Measurements from ENCODE around the gene UBE2J1. TPM values are rescaled to one million over a fixed set of nuclear protein-coding genes. Genes with fewer than 3 reads are reported as not detected.

Gene UBE2J1
- total RNA-seq, 8 experiments from 2014 or later: 17.6 to 45.2 (median 34.6) TPM

Other genes starting within 250 kb of the UBE2J1 start
- gene SRSF12, start 234.7 kb downstream of the UBE2J1 start, total RNA-seq: 10 to 100 TPM in 5 of 8 experiments, 1 to 10 TPM in 2, under 1 TPM in 1; 0.25 to 21.6 (median 12.9) TPM
- gene PM20D2, start 206.7 kb downstream of the UBE2J1 start, total RNA-seq: 10 to 100 TPM in 1 of 8 experiments, 1 to 10 TPM in 7; 1.9 to 12.3 (median 6.7) TPM
- gene GABRR1, start 135.4 kb downstream of the UBE2J1 start, total RNA-seq: 1 to 10 TPM in 3 of 8 experiments, under 1 TPM in 2, not detected in 3; 0.21 to 3.2 (median 1.5) TPM
- under 1 TPM; 0.16 to 0.66 (median 0.34) TPM for gene GABRR2, start 37.4 kb downstream of the UBE2J1 start, total RNA-seq
- gene RRAGD, start 59.6 kb upstream of the UBE2J1 start, total RNA-seq: 10 to 100 TPM in 7 of 8 experiments, 1 to 10 TPM in 1; 9.6 to 90.2 (median 27.4) TPM
- 10 to 100 TPM in 5 of 8 experiments, 1 to 10 TPM in 3; 2.6 to 52.4 (median 33.7) TPM for gene ANKRD6, start 80.4 kb upstream of the UBE2J1 start, total RNA-seq

Data from motor neuron (in vitro differentiated cells).